ENCODE measurements around the gene IGSF11. TPM values are rescaled to one million over a fixed set of nuclear protein-coding genes. Genes with fewer than 3 reads are reported as not detected.

The IGSF11 gene
- total RNA-seq, 4 donors from 2014 or later, result 0.29 to 1.4 (median 0.75) TPM

GRCh38 chr3:118932822-118933558 is 101.7 kb downstream of the IGSF11 start:
- H3K4me3 ChIP-seq (replicated peaks in 1 of 3), result no peak overlapping the region
- WGBS, 2 donors, result 68 to 80% methylated on average over 5 of the region's 5 CpGs
- no peak for TF ChIP-seq CTCF (IDR thresholded peaks at IDR 0.05)
- no peak for TF ChIP-seq POLR2A (IDR thresholded peaks at IDR 0.05)
- DNase-seq, result peak in 1 of 2 donors; percentile 19
- H3K9me3 ChIP-seq, result no peaks in the 10 kb centered on the region
- no peaks in the 10 kb centered on the region for H3K36me3 ChIP-seq
- H3K27ac ChIP-seq, result no peak overlapping the region
- intact Hi-C loops (cut with DNase I), result no loop called here
- no peaks in the 10 kb centered on the region for H3K27me3 ChIP-seq
- H3K4me1 ChIP-seq, result no peaks in the 10 kb centered on the region

- DNase-seq, result no peak
- no peaks in the 10 kb centered on the region for H3K36me3 ChIP-seq
- no peak overlapping the region for H3K4me3 ChIP-seq (replicated peaks in 1 of 3)
- H3K27me3 ChIP-seq, result no peaks in the 10 kb centered on the region
- TF ChIP-seq POLR2A (IDR thresholded peaks at IDR 0.05) (no peak), CTCF (IDR thresholded peaks at IDR 0.05) (no peak)
- no peaks in the 10 kb centered on the region for H3K4me1 ChIP-seq
- WGBS, 2 donors, result 98% methylated on average over 2 of the region's 2 CpGs
- no peak overlapping the region for H3K27ac ChIP-seq
- no peaks in the 10 kb centered on the region for H3K9me3 ChIP-seq
- intact Hi-C loops (cut with DNase I), result no loop called here
Measured at GRCh38 chr3:118931996-118932395, 102.7 kb downstream of the IGSF11 start.

- WGBS, 2 donors, result 78 to 83% methylated on average over 6 of the region's 6 CpGs
- H3K9me3 ChIP-seq, result no peaks in the 10 kb centered on the region
- no peaks in the 10 kb centered on the region for H3K4me1 ChIP-seq
- no peak for DNase-seq
- no peak overlapping the region for H3K27ac ChIP-seq
- TF ChIP-seq CTCF (IDR thresholded peaks at IDR 0.05), result no peak
- TF ChIP-seq POLR2A (IDR thresholded peaks at IDR 0.05), result no peak
- no peak overlapping the region for H3K4me3 ChIP-seq (replicated peaks in 1 of 3)
- H3K36me3 ChIP-seq, result no peaks in the 10 kb centered on the region
- no peaks in the 10 kb centered on the region for H3K27me3 ChIP-seq
- intact Hi-C loops (cut with DNase I), result no loop called here
Measured at GRCh38 chr3:118927449-118927848, 107.2 kb downstream of the IGSF11 start.

GRCh38 chr3:118912188-118912587 is 122.5 kb downstream of the IGSF11 start:
- 52 to 56% methylated on average over 3 of the region's 3 CpGs for WGBS, 2 donors
- TF ChIP-seq CTCF (IDR thresholded peaks at IDR 0.05) (no peak), POLR2A (IDR thresholded peaks at IDR 0.05) (no peak)
- DNase-seq, result no peak
- no peaks in the 10 kb centered on the region for H3K9me3 ChIP-seq
- no peak overlapping the region for H3K4me3 ChIP-seq (replicated peaks in 1 of 3)
- H3K27ac ChIP-seq, result no peak overlapping the region
- no peaks in the 10 kb centered on the region for H3K36me3 ChIP-seq
- H3K27me3 ChIP-seq, result no peaks in the 10 kb centered on the region
- H3K4me1 ChIP-seq, result no peaks in the 10 kb centered on the region
- intact Hi-C loops (cut with DNase I), result no loop called here

- no peaks in the 10 kb centered on the region for H3K27me3 ChIP-seq
- 80 to 82% methylated on average over 3 of the region's 3 CpGs for WGBS, 2 donors
- TF ChIP-seq CTCF (IDR thresholded peaks at IDR 0.05), result no peak
- TF ChIP-seq POLR2A (IDR thresholded peaks at IDR 0.05), result no peak
- no peak overlapping the region for H3K27ac ChIP-seq
- H3K9me3 ChIP-seq, result no peaks in the 10 kb centered on the region
- no peaks in the 10 kb centered on the region for H3K36me3 ChIP-seq
- intact Hi-C loops (cut with DNase I), result no loop called here
- no peaks in the 10 kb centered on the region for H3K4me1 ChIP-seq
- no peak overlapping the region for H3K4me3 ChIP-seq (replicated peaks in 1 of 3)
- no peak for DNase-seq
Measured at GRCh38 chr3:118910332-118910731, 124.3 kb downstream of the IGSF11 start.
